GM19043 (cell line): Measurements from ENCODE around the gene DPP4.

ENCODE experiments used
- ATAC-seq: cut with Tn5 transposase; IDR thresholded peaks from one replicate; pipeline ENCODE4 v1.9.1; 2021; ENCODE audit warnings: low read depth; ENCODE audit not compliant: unreplicated experiment

The DPP4 gene

GRCh38 chr2:162022290-162022945, 51.6 kb downstream of the DPP4 start:
- ATAC-seq: no peak

GRCh38 chr2:162021516-162022058, 52.4 kb downstream of the DPP4 start:
- ATAC-seq: no peak

DNA sequence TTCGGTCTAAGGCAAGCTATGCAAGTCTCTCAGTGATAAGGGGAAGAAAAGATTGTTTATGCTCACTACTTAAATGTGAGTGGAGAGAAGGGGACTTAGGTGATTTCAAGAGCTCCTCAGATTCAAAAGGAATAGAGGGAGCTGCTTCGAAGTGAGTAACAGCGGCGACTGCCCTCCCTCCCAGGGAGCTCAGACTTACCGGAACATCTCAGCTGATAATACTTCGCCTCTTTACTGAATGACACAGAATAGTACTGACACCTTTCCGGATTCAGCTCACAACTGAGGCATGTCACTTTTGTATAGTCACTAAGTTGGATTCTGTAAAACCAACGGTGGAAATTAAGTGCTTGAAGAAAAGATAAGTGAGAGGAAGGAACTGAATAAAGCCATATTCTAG, 55.5 kb downstream of the DPP4 start:
- ATAC-seq: no peak

GRCh38 chr2:162017233-162017632, 56.8 kb downstream of the DPP4 start:
- ATAC-seq: no peak

GRCh38 chr2:162016080-162016479, 57.9 kb downstream of the DPP4 start:
- ATAC-seq: no peak

- ATAC-seq: no peak
Measured at GRCh38 chr2:162014751-162015150, 59.3 kb downstream of the DPP4 start.

- ATAC-seq: no peak
Measured at GRCh38 chr2:162013514-162014475, 60.2 kb downstream of the DPP4 start.

- ATAC-seq: no peak
Measured at GRCh38 chr2:162012565-162013058, 61.4 kb downstream of the DPP4 start.

GRCh38 chr2:162011706-162012564, 62.1 kb downstream of the DPP4 start:
- no peak for ATAC-seq

DNA sequence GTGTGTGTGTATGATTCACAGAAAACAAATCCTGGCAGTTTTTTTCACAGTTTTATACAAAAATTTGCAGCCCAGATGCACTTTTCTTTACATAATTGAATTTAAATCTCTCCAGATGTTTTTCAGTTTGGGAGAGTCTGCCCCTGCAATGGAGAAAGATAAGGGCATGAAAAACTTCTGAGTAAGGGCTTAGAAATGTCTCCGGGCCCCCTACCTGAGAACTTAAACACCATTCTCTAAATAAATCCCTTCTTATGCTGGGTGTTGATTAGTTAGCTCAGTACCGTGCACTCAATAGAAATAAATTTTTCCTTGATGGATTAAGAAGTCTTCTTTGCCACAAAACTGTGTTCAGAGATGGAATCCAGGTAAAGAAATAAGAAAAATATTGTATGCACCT, 64.5 kb downstream of the DPP4 start:
- ATAC-seq: no peak

DNA sequence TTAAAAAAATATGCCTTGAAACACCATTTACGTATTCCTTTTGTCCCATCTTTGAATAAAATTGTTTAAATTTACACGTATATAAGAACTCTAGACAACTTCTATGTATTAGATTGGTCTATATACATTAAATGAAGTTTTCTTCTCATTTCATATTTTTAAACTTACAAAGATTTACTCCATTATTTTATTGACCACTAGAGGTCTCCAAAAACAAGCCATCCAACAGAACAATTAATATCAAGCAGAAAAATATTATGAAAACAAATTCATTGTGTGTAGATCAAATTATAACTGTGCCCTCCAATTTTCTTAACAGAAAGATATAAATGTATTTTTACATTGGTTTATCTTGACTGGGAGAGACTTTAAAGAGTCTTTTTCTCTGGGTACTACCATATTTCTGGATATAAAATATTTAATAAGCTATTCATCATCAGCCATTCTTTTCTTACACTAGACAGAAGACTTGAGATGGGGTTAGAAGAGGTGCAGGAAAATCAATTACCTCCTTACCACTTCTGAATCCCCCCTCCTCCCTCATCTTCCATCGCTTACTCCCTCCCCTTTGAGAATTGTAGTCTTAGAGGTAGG, 66.5 kb downstream of the DPP4 start:
- no peak for ATAC-seq

DNA sequence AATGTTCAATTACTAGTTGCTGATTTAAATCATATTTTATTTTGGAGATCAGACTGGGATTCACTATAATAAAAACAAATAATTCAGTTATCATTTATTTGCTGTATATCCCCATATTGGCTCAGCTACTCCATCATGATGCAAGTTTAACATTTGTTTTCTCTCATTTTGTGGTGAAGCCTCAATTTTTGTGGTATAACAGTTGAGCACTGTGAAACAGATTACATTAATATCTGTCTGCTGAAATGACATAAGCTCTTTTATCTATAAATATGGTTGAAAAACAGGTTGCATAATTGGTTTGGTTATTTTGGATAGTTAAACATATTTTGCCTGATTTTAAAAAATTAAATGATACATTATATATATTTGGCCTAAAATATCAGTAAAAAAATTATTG, 67.7 kb downstream of the DPP4 start:
- no peak for ATAC-seq

GRCh38 chr2:162004031-162004430, 70.0 kb downstream of the DPP4 start:
- no peak for ATAC-seq

DNA sequence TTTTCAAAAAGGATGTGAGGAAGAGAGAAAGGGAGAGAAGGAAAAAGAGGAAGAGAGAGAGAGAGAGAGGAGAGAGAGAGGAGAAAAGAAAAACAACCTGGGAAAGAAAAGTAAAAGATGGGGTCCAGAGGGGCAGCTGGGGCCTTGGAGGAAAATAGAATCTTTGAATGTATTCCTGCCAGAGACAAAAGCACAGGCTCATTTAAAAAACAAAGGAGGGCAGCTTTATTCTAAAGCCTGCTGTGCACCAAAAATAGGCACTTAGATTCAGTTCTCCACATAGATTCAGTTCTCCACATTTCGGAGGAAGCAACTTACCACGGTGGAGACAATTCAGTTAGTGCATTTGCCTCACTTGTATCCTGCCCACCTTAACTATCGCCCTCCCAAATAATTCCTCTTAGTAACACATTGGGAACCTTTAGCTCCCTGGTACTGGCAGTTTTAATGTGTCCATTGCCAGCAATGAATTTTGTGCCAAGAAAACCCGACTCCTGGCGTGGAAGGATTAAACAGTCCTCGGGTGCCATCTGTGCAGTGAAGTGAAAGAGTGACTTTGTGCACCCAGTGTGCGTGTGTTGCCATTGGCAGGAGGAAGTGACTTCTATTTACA, 71.3 kb downstream of the DPP4 start:
- ATAC-seq: no peak

DNA sequence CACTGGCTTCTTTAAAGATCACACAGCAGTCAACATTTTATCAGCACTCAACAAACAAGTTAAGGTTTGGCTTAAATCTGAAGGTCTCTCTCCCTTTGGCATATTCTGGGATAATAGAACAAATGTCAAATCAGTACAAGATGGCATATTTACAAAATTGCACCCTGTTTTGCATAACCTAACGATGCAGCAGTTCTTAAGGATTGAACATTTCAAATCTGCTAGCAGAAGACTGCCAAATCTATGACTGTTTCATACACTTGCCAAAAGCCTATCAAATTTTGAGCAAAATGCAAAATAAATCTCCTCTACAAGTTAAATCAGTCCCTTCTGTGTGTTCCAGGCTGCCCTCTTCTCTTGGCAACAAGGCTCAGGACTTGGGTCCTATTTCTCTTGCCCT, 73.6 kb downstream of the DPP4 start:
- ATAC-seq: no peak

DNA sequence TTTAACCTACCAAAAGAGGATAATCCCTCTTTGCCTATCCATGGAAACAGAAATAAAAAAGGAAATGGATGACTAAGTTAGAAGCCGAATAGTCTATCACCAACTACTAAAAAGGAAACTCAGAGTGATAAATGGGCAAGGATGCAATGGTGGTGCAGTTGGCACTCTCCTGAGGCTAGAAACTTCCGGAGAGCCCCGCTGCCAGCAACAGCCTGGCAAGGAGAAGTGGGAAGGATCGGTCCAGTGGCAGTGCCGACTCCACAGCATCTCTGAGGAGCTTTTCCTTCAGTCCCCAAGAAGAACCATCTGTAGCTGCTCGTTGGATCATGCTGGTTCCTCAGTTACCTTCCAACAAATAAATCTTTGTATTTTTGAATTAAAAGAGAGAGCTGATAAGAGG, 74.7 kb downstream of the DPP4 start:
- no peak for ATAC-seq

- ATAC-seq: no peak
Measured at GRCh38 chr2:161998857-161999256, 75.2 kb downstream of the DPP4 start.

DNA sequence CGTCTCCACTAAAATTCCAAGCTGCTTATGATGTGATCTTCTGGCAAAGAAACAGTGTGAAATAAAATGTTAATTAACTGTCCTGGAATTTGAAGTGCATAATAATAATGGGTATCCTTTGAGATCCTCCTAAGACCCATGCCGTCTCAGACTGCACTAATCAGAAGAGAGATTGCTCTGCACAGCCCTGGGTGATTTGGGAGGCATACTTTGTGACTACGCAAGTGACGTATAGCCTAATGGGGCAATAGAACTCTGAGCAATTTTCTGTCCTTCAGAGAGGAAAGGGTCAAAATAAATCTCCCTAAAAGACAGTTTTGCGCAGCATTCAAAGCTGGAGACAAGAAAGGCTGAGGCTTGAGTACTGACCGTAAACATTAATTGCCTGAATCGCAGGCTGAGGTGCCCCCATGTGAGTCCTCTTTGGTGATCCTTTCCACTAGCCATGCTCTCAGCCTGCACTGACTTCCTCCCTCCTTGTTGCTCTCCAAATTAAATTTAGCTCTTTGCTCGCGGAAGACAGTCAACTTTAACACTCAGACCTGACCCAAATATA, 76.0 kb downstream of the DPP4 start:
- no peak for ATAC-seq

DNA sequence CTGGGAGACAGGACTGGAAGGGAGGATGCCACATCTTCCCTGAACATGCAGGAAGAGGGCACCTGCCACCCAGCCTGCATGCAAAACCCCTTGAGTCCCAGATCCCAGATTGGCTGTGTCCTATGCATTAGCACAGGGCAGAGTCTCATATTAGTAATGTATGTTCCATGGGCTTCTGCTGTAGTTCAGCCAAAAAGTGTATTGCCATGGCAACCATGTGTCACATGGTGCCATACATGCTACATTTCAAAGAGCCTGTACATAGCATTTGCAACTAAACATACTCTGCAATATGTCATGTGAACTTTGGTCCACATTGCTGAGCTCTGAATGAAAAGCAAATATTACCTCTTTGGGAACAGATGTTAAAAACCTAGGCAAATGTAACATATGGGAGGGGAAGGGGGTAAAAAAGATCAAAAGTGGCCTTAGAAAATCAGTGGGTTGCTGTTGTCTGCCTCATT, 78.4 kb downstream of the DPP4 start:
- ATAC-seq: no peak
